Stimulated activated CD4-positive, alpha-beta T cell treated with anti-CD3 and anti-CD28 coated beads, Interleukin-4, amount 100 ng/mL, for 24 hours (primary cell): ENCODE measurements around the gene LCN1.

Experiments used
- DNase-seq: peaks from one replicate; pipeline ENCODE4 v3.0.0-alpha.2; 2020

Gene LCN1

GRCh38 chr9:135520916-135521607, at the start of gene LCN1:
LCN1 (plus strand) TSS chr9:135521440; CDS start chr9:135521498, 58 bp downstream.
- no peak for DNase-seq

- DNase-seq = no peak
These were observed 49.2 kb upstream of the LCN1 start for GRCh38 chr9:135471791-135472640.

GRCh38 chr9:135473972-135474543, 47.2 kb upstream of the LCN1 start:
- DNase-seq = no peak

DNA sequence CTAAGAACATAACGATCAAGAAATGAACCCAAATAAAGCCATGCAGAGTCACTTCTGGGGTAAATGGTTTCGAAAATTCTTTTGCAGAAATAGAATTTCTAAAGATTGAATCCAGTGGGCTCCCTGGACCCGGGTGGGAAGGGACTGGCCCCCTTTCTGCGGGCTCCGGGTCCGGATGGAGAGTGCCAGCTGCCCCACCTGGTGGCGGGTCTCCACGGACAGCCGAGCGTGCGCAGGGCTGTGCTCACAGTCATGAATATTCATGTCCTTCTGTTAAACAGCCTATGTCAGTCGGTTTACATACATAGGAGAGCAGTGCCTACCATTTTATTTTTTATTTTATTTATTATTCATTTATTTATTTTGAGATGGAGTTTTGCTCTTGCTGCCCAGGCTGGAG, 46.3 kb upstream of the LCN1 start:
- DNase-seq = peak; percentile 14

- DNase-seq = no peak
These were observed 44.5 kb upstream of the LCN1 start for GRCh38 chr9:135476561-135477355.

- DNase-seq = no peak
These were observed 43.0 kb upstream of the LCN1 start for GRCh38 chr9:135478191-135478590.

- DNase-seq = no peak
These were observed 42.3 kb upstream of the LCN1 start for GRCh38 chr9:135478829-135479468.

DNA sequence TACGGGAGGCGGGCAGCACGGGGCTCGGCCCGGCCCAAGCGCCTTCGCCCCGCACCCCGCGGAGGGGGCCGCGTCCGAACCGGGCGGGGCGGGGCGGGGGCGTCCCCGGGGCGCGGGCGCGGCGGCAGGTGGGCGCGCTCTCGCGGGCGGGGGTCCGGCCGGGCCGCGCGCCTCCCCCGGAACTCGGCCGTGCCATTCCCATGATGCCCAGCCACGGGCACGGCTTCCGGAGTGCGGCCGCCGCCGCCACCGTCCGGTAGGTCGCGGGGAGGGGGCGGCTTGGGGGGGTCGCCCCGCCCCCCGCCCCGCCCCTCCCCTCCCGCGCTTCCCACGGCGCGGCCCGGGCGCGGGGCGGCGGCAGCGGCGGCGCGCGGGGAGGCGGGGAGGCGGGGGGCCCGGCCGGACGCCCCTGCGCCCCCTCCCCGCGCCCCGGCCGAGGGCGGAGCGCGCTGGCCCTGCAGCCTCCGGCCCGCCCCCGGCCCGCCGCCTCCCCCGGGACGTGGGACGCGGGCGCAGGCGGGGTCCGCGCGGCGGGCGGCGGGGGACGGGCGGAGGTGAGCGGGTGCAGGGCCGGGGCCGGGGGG, 41.7 kb upstream of the LCN1 start, which contains the start of gene PPP1R26:
Gene PPP1R26, plus strand, starts transcription at position 314 of the 584 bp plus-strand sequence. CDS start 4,729 bp downstream, outside the sequence.
- no peak for DNase-seq

DNA sequence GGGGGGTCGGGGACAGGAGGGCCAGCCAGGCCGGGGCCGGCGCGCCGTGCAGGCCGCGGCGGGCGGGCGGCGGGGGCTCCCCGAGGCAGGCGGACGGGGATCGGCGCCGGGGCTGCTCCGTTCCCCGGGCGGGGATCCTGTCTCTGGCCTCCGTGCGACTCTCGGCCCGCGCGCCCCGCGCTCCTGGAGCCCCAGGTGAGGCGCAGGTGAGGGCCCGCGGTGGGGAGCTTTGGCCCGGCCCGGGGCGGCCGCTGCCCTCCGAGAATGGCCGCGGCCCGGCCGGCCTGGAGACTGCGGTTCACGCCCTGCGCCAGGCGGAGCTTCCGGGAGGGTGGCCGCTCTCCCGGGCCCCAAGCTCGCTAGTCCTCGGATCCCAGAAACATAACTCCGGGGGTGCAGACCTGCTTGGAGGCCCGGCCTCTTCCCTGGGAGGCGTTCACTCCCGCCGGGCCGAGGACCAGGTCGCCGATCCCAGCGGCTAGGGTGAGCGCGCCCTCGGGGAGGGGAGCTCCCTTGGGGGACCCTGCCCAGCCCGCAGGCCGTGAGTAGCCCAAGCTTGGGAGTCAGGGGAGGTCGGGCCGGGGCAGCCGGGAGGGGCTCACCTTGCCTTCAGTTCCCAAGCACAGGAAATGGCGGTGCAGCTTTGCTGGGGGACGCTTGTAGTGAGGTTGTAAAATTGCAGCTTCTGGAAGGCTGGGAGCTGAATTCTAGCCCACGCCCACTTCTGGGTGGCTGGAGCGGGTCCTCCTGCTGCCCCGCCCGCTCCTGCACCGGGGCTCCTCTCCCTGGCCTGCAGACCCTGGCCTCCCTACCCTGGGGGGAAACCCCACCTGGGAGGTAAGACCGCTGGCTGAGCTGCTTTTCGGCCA, 40.9 kb upstream of the LCN1 start:
- no peak for DNase-seq

DNA sequence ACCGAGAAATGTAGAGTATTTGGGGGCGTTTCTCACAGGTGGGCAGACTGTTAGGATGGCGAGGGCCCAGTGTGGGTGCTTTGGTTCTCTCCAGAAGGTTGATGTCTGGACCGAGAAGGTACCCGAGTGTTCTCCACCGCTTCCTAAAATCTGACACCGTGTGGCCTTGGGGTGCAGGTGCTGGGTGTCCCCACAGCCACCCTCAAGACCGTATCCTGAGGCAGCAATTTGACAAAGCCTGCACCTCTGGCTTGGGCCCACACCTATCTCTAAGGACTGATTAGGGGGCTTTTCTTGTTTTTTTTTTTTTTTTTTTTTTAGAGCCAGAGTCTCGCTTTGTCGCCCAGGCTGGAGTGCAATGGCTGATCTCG, 40.3 kb upstream of the LCN1 start:
- DNase-seq = no peak

GRCh38 chr9:135482015-135482754, 39.1 kb upstream of the LCN1 start:
- no peak for DNase-seq

GRCh38 chr9:135484460-135485277, 36.6 kb upstream of the LCN1 start:
- no peak for DNase-seq

DNA sequence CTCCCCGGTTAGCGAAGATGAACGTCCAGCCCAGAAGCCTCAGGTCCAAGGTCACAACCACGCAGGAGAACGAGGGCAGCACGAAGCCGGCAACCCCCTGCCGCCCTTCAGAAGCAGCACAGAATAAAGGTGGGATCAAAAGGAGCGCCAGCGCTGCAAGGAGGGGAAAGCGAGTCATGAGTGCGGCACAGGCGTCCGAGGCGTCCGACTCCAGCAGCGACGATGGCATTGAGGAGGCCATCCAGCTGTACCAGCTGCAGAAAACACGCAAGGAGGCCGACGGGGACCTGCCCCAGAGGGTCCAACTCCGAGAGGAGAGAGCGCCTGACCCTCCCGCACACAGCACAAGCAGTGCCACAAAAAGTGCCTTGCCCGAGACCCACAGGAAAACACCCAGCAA, 35.9 kb upstream of the LCN1 start:
- no peak for DNase-seq

DNA sequence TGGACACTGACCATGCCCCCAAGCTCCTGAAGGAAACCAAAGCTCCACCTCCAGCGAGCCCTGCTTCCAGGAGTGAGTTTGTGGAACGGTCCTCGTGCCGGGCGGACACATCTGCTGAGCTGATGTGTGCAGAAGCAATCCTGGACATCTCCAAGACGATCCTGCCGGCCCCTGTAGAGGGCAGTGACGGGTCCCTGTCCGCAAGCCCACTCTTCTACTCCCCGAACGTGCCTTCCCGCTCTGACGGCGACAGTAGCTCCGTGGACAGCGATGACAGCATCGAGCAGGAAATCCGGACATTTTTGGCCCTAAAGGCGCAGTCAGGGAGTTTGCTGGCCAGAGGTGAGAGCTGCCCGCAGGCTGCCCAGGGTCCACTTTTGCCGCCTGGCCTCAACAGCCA, 35.4 kb upstream of the LCN1 start:
- no peak for DNase-seq

DNA sequence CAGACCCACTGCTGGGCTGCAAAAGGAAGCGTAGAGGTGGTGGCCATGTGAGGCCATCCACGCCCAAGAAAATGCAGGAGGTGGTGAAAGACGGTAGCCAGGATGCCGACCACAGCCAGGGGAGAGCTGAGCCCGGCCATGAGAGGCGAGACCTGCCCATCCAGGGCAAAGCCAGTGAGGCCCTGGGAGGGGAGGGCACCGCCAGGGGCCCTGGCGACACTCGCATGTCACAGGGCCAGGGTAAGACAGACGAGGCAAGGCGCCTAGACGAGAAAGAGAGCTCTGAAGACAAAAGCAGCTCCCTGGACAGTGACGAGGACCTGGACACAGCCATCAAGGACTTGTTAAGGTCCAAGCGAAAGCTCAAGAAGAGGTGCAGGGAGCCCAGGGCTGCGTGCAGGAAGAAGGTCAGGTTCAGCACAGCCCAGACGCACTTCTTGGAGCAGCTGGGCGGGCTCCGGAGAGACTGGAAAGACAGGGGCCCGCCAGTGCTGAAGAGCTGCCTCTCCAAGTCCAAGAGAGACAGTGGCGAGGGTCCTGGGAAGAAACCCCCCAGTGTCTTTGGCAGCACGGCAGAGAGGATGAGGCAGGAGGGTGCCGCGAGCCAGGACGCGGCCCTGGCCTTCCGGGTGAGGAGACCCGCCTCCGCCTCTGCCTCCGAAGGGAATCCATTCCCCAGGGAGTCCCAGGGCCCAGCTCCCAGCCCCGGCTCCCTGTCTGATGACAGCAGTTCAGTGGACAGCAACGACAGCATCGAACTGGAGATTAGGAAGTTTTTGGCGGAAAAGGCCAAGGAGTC, 34.8 kb upstream of the LCN1 start:
- DNase-seq = no peak

DNA sequence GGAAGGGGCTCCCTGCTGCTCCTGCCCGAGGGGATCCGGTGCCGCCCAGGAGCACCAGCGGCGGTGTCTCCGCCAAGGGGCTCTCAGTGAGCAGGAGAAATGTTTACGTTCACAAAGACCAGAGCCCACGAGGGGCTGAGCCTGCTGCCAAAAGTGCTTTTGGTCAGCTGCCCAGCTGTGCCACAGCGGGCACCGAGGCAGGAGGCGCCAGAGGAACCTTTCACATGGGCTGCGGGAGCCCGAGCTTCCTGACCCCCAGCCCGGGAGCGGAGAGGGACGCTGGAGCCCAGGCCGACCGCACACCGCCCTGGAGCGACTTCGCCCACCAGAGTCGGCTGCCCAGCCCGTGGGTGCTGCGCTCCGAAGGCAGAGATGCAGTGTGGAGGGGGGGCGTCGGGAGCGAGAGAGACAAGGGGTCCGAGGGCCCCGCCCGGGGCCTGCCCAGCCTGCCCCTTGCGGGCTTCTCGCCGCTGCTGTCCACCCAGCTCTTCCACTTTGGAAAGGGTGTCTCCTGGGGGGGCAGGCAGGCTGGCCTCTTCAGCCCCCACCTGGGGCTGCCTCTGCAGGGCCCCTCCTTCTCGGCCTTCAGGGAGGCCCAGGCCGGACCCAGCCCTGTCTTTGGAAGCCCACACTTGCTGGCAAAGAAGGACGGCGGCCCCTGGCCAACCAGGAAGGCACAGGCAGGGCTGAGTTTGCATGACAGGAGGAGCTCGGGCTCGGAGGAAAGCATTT, 33.8 kb upstream of the LCN1 start:
- no peak for DNase-seq

DNA sequence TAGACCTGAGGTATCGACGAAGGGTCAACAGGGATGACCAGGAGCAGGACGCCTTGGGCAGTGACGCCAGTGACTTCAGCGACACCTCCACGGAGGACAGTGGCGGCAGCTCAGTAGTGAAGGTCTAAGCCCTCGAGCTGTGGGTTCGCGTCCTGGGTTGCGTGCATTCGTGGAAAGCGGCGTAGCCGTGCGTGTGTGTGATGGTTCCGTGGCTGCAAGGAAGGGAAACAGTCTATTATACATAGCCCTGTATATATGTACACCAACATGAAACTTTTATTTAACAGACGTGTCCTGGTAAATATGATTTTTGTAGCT, 33.3 kb upstream of the LCN1 start:
- DNase-seq = no peak

GRCh38 chr9:135488527-135488926, 32.7 kb upstream of the LCN1 start:
- no peak for DNase-seq
